HG03469 (cell line): Measurements from ENCODE around the gene VMAC.

Experiments
- ATAC-seq: cut with Tn5 transposase; IDR thresholded peaks from one replicate; pipeline ENCODE4 v1.9.1; 2021; ENCODE audit warnings: mild to moderate bottlenecking, moderate library complexity, moderate number of reproducible peaks; ENCODE audit not compliant: unreplicated experiment

VMAC gene

GRCh38 chr19:5927441-5927821, 22.8 kb downstream of the VMAC start:
- no peak for ATAC-seq

DNA sequence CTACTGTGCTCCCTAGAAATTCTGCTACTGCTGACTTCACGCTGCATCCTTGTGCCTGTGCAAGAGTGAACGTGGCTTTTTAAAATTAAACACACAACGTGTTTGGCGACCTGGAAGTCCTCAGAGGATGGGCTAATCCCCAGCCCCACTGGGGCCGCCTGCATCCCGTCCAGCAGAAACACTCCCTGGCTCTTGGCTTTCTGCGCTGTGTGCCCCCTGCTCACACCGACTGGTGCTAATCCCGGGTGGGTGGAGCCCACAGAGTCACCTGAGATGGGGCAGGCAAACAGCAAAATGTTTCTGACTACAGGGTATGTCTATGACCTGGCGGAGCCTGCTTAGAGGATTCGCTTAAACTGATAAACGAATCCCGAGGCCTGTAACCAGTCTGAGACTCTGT, 24.5 kb downstream of the VMAC start:
- no peak for ATAC-seq

DNA sequence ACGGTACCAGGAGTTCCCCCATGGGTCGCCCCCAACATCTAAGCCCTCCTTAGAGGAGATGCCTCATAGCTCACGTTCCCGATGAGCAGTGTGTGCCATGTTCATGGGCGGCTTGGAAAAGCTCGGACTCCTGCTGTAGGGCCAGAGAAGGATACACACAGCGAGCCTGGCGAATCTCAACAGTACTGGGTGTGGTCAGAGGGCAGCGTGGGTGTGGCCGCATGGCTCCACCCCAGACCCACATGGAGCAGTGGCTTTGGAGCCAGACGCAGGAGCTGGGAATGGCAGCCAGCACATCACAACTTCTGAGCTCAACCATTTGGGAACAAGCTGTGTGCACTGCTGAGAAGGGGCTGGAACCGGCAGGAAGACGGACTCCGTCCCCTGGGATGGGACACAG, 25.0 kb downstream of the VMAC start:
- no peak for ATAC-seq

DNA sequence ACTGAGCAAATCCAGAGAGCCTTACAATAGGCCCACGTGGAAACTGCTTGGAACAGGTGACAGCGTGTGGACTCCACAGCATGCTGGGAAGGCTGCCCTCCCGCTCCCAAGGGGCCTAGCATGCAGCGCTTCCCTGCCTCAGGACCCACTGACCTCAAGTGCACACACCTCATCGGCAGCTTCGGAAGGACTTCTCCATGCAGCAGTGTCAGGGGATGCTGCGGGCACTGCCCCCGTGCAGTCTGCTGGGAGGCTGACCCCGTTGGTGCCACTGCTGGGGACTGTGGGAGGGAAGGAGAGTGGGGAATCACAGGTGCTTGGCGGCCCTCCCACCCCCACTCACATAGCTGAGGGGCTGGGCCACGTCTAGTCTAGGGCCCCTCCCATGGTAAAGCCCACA, 26.6 kb downstream of the VMAC start:
- ATAC-seq, result no peak

DNA sequence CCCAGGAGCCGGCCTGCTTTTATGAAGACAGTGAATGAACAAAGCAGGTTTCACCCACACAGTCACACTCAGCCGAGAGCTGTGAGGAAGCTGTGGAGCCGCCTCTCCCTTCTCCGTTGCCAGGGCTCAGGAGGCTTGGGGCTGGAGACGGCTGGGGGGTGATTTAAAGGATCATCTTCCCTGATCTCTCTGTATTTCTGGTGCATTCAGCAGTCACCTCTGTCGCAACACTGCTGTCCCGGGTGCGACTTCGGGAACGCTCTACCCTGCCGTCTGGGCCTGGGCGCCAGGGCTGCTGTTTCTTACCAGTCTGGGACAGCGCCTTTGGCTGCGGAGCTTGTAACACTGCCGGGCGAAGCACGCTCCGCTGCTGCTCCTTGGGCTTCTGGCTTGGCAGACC, 27.5 kb downstream of the VMAC start:
- no peak for ATAC-seq

DNA sequence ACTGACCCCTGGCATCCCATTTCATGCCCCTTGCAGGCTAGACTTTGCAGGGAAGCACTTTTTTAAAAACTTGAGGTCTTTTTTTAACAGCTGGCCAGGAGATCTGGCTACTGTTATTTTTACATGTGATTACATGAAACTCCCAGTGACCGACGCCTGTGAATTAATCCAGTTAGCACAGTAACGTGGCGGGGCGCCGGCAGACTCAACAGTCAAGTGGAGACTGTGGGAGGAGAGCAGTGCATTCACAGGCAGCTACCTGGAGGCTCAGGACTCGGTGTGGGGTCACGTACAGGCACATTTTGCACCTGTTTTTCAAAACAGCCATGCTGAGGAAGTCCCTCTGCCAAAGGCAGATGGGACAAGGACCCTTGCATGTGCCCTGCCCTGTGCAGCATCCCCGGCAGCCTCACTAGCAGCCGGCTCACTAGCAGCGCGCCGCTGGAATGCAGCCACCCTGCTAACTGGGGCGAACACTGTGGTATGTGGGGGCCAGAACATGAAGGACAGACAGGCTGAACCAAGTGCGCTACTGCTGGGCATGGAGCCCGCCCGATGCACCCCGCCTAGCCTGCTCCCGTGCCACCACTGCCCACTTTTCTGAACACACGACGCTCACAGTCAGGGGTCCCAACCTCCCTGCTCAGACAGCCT, 28.1 kb downstream of the VMAC start:
- no peak for ATAC-seq

DNA sequence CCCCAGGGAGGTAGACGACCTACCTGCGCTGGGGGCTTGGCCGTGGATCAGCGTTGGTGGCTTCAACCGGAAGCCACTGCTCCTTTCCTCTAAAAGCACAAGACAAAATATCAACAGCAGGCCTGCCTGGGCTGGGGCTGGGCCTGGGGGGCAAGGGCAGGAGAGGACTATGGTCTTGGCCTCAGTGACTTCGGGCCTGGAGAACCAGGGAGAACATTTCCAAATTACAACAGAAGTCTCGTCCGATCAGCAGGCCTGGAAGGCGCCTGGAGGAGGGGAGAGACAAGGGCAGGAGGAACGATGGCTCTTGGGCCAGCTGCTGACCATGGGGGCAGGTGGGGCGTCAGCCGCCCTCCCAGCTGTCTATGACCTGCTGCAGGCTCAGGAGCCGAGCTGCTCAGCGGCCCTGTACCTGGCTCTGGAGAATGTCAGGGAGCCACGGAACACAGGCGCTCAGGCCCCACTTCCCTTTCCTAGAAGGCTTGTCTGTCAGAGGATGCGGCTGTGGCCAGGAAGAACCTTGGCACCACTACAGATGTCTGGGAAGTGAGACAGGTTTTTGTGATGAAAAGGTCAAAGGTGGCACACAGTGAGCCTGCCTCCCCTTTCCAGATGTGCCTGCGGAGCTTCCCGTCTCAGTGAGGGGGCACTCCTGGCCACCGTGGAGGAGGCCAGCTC, 28.9 kb downstream of the VMAC start:
- no peak for ATAC-seq

DNA sequence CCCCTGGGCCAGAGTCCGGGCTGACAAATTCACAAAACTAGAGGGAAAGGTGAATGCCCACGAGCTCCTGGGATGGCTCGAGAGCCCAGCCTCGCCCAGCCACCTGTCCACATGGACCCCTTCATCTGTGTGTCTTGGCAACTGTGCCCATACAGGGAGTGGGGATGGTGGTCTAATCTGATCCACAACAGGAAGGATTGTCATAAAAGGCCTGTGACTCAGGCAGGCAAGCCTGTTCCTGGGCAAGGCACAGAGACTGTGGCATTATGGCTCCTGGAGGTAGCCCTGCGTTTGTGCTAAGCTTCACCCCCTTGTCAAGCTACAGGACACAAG, 29.4 kb downstream of the VMAC start:
- ATAC-seq, result no peak

DNA sequence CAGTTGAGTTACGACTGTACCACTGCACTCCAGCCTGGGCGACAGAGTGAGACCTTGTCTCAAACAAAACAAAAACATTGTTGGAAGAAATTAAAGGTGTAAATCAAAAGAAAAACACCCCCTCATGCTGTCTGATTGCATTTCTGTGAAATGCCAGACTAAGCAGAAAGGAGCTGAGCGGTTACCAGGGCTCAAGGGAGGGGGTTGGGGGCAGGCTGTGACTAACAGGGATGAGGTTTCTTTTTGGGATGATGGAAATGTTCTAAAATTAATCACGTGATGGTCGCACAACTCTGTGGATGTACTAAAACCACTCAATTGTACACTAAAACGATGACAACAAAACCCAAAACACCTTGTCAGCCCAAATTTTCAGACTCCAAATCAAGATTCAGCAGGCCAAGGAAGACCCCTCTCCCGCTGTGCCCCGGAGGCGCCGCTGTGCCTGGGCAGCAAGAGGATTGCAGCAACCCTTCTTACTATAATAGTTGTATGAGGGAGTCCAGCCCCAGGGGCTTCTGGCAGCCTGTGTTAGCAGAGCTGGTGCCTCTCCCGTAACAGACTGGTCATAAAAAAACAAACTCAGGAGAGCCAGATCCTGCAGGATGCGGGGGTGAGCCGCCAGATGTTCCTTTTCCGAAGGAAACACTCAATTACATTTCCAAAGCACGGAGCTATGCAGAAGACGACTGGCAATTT, 30.3 kb downstream of the VMAC start:
- ATAC-seq, result no peak

DNA sequence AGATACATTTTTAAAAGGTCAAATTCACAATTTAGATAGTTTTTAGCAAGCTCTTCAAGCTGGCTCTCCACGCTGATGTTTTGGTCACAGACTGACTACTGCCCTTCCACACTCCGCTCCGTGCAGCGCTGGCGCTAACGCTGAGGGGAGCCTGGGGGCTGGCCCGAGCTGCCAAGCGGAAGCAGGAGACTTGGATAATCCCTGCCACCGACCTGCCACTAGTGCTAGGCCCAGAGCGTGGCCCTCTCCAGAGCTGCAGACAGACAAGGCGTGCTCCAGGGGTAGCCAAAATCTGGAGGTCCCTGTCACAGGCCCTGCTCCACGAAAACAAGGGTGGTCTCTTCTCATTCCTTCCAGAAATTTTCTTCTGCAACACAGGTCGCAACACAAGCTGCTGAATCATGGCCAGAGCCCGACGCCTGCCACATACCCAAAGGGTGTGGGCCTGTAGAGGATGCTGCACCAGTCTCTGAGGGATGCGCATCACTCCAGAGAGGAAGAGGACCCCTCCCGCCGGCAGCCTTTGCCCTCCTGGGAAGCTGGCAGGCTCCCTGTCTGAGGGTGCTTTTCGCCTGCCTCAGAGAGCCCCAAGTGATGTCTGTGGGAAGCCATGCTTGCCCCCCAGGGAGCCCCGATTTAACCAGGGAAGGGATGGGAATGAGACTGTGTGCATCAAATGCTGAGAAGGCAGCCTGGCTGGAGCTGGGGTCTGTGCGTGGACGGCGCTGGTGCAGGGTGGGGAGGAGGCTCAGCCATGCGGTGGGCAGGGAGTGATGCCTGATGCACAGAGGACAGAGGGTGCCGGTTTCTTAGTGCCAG, 31.0 kb downstream of the VMAC start:
- ATAC-seq, result no peak

DNA sequence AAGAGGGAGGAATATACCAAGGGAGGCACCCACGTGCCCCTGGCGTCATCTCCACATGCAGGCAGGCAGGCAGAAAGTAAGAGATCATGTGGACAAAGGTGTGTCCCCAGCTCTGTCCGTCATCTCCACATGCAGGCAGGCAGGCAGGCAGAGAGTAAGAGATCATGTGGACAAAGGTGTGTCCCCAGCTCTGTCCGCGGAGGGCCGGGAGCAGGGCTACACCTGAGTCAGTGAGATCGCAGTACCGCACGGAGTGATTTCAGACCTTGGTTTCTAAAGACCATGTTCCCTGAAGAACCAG, 31.6 kb downstream of the VMAC start:
- ATAC-seq, result no peak

DNA sequence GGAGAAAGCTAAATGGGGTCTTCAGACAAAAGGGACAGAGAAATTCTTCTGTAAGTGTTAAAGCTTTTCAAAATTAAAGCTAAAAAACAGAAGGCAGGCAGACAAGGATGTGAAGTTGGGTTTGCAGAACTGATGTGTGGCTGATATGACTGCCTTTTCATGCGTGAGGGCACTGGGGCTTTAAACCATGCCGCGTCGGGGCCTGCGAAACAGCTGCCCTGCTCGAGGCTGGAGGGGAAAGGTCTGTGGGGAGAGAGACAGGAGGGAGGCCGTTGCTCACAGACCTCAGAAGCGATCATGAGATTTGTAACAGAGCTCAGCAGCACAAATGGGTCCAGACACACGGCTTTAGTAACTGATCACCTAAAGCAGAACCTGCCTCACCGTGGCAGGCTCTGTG, 32.9 kb downstream of the VMAC start:
- ATAC-seq, result no peak

DNA sequence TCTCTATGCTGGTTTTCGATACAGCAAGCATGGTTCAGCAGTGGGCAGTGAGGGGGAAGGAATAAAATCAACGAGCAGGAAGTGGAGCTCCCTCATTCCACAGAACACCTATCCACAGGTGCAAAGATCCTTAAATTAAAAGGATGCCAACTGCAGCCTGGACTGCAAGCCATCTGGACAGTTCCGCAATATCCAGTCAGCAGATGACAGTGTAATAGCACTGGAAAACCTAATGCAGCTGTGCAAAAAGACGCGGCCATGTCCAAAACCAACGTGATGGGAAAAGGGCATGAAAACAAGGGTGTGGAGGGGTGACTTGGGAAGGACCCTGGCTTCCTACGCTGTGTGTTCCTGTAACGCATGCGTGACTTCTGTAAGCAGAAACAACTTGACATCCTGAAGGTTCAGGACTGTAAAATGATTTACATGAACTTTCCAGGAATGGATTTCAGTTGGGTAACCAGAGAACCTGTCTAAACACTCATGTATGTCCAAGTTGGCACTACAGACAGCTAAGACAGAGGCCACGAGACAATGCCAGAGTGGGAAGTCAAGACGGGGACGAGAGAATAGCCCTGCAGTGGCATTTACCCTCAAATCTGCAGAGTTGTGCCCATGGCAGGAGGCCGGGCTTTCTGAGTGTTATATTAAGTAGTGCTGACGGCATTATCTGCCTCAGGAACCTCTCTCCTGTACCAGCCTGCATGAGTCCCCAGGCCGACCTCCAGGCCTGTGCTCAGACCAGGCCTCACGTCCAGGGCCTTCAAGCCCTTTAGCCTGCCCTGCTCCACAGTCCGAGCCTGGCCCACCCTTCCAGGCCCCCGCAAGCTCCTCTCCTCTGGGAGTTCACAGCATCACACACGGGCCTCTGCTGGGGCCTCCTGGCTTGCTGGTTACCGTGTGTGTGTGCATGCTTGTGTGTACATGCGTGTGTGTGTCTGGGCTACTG, 35.9 kb downstream of the VMAC start:
- ATAC-seq, result no peak

DNA sequence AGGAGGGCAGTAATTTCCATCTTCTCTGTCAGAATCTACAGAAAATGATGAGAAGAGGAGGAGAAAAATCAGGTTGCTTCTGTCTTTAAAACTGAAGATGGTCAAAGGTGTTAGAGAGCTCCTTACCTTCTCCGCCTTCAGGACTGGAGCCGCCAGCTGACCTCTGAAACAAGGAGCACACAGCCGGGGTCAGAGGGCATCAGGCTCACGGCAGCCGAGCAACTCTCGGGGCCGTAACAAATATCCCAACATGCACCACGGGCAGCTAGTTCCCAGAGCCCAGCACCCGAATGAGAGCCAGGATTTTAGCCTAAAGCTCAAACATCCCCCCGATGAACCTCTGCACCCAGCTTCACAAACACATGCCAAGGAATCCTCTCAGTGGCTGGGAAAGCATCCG, 37.0 kb downstream of the VMAC start:
- no peak for ATAC-seq

DNA sequence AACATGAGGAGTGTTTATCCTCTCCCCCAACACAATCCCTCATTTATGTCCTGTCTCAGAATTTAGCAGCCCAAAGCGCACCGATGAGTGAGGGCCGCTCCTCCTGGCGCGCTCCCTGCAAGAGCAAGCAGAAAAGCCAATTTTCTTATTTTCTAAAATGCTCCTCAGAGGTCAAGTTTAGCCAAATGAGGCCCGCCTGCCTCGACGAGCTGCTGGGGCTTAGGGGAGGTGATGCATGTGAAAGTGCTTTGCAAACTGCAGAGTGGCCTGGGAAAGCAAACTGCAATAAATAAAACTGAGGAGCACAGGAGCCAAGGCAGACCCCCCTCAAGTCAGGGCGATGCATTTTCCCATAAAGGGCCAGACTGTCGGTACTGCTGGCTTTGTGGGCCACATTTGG, 38.4 kb downstream of the VMAC start:
- ATAC-seq, result no peak

- ATAC-seq, result no peak
Observed at GRCh38 chr19:5943623-5944022, 39.0 kb downstream of the VMAC start.

GRCh38 chr19:5947435-5947834, 42.8 kb downstream of the VMAC start:
- ATAC-seq, result no peak

DNA sequence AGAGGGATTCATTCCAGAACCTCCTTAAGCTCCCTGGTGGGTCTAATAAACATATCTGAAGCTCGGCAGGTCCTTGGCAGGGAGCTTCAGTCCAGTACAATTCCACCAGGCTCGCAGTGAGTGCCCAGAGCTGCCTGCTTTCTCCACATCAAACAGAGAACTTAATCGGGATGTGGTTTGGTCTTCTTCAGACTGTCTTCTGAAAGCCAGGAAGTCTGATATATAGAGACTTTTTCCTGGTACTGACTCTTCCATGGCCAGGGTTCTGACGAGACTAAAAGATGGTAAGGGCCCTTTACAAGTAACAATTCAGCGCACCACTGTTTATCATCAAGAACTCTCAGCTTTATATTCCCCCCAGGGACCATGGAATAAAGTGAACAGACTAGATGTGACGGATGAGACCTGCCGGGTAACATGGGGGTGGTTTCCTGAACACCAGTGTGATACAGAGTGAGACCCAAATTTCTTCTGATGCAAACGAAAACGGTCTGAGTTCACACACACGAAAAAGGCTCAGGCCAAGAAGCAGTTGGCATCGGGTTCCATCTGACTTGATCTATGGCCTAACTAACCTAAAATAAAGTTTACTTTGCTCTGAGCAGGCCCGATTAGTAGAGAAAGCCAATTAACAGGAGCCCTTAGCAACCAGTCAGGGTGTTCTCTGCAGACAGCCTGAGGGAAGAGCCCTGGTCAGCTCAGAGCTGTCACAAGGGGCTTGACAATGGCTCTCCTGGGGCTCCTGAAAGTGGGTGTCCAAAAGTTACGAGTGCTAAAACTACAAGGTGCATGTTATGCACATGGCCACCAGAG, 44.3 kb downstream of the VMAC start:
- no peak for ATAC-seq

DNA sequence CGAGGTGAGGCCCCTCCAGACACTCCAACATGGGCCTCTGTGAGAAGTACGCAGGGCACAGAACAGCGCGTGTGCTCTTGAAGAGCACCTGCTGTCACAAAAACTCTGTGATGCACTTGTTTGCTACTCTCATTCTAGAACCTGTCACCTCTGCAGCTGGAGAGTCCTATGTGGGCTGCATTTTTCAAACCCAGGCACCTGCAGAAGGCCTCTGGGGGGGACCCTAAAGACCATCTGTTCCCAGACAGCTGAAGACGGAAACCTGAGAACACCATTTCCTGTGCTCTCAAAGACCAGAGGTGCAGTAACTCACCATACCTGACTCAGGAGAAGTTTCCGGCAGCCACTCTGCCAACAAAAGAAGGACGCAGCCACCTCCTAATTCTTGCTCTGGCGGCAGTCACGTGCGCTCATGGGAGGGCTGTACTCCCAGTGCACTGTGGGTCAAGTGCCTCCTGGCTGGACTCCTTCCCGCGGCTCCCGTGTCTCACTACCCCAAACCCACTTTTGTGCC, 45.2 kb downstream of the VMAC start:
- ATAC-seq, result no peak

GRCh38 chr19:5950741-5951140, 46.1 kb downstream of the VMAC start:
- ATAC-seq, result no peak
